RWPE1 (cell line): ENCODE results near the gene AP2B1.

ENCODE experiments used
- CTCF ChIA-PET: fragments of 350-600 bp; sonication (Branson Sonifier 250); formaldehyde crosslinking; extraction: SDS; loops from one replicate; lab custom pipeline; 2021; lab: Yijun Ruan, JAX
- POLR2A ChIA-PET: fragments of 400-600 bp; formaldehyde crosslinking; extraction: SDS; loops from one replicate; lab custom pipeline; 2020; ENCODE audit warnings: antibody characterized with exemption; ENCODE audit not compliant: low non-redundant PET; lab: Yijun Ruan, JAX
- DNase-seq: peaks from one replicate; pipeline ENCODE4 v3.0.0; 2012; ENCODE audit warnings: low spot score
- H3K27ac ChIP-seq: fragments of 450-650 bp; 2 replicates; pipeline ENCODE4 v1.5.1; 2017
- CTCF ChIP-seq: fragments of 450-650 bp; conservative IDR thresholded peaks from 2 replicates; pipeline ENCODE4 v1.5.1; 2017; ENCODE audit warnings: low read depth, mild to moderate bottlenecking

Gene AP2B1

DNA sequence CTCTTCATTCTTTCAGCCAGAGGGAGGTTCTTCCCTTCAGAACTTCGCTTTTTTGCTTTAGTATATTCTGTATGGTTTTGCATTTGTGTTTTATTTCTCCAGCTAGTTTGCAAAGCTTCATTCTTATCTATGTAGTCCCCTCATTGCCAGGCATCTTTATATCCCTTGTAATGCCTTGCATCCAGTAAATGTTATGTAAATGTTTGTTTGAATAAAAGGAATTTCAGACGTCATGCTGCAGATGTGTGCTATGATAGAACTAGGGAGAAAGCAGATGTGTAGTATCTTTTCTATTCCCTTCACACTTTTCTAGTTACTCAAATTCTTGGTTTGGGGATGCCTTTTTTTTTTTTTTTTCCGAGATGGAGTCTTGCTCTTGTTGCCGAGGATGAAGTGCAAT, 81.7 kb downstream of the AP2B1 start:
- POLR2A ChIA-PET, result no interaction called here
- CTCF ChIA-PET, result interaction anchor here (0.6 to 0.7 kb wide), 2 partner anchors 62 to 1043 kb away, joined by 4 read pairs; no protein-coding TSS in a partner anchor
- no peak overlapping the region for H3K27ac ChIP-seq
- TF ChIP-seq CTCF, result no peak
- DNase-seq, result no peak

DNA sequence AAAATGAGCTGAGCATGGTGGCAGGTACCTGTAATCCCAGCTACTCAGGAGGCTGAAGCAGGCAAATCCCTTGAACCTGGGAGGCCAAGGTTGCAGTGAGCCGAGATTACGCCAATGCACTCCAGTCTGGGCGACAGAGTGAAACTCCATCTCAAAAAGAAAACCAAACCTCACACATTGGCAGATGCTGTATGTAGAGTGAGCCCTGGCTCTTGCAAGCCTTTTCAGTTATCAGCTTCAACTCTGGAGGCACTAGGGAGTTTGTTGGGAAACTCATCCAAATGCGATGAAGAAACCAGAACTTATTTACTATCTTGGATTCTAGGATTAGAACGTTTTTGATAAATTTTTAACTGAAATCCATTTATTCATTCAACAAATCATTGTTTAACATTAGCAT, 87.4 kb downstream of the AP2B1 start:
- DNase-seq, result no peak
- H3K27ac ChIP-seq, result no peak overlapping the region
- ChIA-PET POLR2A (no interaction called here), CTCF (no interaction called here)
- TF ChIP-seq CTCF, result no peak

- ChIA-PET CTCF (interaction anchor here (0.6 kb wide), 1 partner anchor 472 kb away, joined by 3 read pairs; no protein-coding TSS in a partner anchor), POLR2A (no interaction called here)
- no peak for DNase-seq
- TF ChIP-seq CTCF, result no peak
- no peak overlapping the region for H3K27ac ChIP-seq
Measured at GRCh38 chr17:35676441-35676840, 89.3 kb downstream of the AP2B1 start.

DNA sequence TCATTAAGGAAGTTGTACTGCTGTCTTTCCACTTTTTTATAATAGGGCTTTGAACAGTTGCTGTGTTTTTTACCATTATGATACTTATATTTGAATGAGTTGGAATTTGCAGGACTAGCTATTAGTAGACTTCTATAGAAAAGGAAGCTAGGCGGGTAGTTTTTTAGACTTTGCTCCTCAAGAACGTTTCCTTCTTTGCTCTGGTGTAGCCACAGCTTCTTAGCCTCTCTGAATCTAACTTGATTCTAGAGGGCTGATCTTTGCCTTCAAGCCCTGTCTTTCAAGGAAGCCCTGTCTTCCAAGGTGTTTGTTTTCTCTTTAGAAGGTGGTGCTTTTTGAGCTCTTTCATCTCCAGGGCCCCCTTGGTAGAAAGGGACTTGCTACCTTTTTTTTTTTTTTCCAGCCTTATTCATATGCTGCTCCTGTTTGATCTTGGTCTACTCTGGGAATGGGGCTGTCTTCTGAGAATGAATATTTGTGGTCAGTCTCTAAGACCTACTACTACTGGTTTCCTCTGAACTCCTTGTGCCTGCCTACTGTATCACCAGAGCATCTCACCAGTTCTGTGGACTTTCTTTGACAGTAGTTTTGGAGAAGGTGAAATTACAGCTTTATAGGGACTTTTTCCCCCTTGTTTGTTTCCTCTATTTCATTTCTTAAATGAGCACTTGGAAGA, 92.0 kb downstream of the AP2B1 start:
- POLR2A ChIA-PET, result no interaction called here
- no peak for DNase-seq
- H3K27ac ChIP-seq, result no peak overlapping the region
- TF ChIP-seq CTCF, result no peak
- CTCF ChIA-PET, result interaction anchor here (0.6 to 0.8 kb wide), 4 partner anchors 14 to 1065 kb away, joined by 4 to 11 read pairs (median 4); no protein-coding TSS in a partner anchor

DNA sequence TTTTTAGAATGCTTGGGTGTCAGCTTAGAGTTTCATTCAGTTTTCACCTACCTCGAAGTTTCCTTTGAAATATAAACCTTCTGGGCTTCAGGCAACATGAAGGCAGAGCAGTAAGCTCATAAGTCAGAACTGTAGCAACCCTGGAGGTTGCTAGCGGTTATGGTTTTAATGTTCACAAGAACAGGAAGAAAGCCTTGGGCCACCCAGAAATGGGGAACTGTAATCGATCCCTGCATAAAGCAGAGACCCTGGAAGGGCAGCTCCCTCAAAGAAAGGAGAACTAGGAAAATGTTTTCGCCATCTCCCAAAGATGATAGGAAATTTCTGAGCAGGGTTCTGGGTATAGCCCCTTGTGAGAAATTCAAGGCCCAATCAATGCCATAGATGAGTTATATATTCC, 96.5 kb downstream of the AP2B1 start:
- POLR2A ChIA-PET, result interaction anchor here (0.6 kb wide), 1 partner anchor 8 kb away, joined by 4 read pairs; no protein-coding TSS in a partner anchor
- H3K27ac ChIP-seq, result no peak overlapping the region
- no peak for TF ChIP-seq CTCF
- CTCF ChIA-PET, result interaction anchor here (0.6 kb wide), 1 partner anchor 81 kb away, joined by 3 read pairs; no protein-coding TSS in a partner anchor
- no peak for DNase-seq

DNA sequence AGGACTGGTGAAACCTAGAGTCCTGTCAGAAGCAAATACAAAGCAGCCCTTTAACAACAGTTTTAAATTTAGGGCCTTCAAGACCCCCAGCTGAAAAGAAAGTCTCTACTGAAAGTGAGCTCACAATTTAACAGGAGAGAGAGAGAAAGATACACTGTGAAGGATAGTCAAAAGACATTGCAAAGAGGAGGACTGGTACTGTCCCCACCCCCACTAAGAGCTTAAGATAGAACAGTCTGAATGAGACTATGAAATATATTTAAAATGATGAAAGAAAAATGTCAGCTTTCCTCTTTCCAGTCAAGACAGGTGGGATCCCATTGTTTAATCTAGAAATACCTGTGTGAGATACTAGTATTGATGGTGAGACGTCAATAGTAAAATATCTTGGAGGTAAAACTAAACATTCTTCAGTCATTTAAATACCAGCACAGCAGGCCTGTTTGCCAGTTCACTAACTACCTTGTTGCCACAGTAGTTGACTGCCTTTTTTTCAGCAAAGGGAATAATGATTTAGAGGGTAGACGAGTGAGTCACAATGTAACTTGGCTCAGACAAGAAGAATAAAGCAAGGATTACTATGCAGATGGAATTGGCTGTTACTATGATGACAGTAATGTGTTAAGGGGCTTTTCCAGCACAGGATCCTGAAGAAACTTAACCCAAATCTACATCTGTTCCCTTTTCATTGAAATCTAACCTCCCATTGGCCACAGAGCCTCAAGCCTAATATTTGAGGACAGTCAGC, 97.1 kb downstream of the AP2B1 start:
- ChIA-PET CTCF (interaction anchor here (0.6 kb wide), 1 partner anchor 80 kb away, joined by 3 read pairs; no protein-coding TSS in a partner anchor), POLR2A (interaction anchor here (0.6 kb wide), 1 partner anchor 9 kb away, joined by 4 read pairs; no protein-coding TSS in a partner anchor)
- H3K27ac ChIP-seq, result no peak overlapping the region
- DNase-seq, result no peak
- TF ChIP-seq CTCF, result no peak
